HepG2 (cell line): ENCODE results near the gene TBC1D14.

Source experiments
- ZMAT3 ChIP-seq: sonication (generic); formaldehyde crosslinking; conservative IDR thresholded peaks from 2 replicates; pipeline ENCODE4 v1.7.0; 2021; ENCODE audit warnings: missing genetic modification reagents
- TF ChIP-seq, protein P1 (sequence below): sonication (generic); formaldehyde crosslinking; IDR thresholded peaks from 2 replicates; pipeline ENCODE4 v1.4.0; 2020; ENCODE audit warnings: missing genetic modification reagents
- TF ChIP-seq, protein P2 (sequence below): IDR thresholded peaks from 2 replicates; pipeline ENCODE4 v1.4.0; 2020; ENCODE audit warnings: mild to moderate bottlenecking, missing genetic modification reagents

DNA sequence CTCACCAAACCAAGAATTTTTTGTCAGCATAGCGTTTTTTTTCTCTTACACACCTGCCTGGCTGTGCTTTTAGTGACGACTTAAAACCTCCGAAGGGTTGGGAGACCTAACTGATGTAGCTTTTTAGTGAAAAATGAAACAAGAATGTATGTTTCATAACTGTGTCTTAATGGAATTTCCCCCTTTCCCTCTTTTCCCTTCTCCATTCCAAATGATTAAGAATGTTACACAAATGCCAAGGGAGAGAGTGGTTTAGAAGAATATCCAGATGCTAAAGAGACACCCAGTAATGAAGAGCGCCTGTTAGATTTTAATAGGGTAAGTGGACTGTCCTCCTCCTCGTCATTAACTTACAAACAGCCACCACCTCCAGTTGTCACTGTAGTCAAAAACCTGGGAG, 33.2 kb upstream of the TBC1D14 start:
- TF ChIP-seq, protein P1, sequence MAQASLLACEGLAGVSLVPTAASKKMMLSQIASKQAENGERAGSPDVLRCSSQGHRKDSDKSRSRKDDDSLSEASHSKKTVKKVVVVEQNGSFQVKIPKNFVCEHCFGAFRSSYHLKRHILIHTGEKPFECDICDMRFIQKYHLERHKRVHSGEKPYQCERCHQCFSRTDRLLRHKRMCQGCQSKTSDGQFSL: no peak
- TF ChIP-seq, protein P2, sequence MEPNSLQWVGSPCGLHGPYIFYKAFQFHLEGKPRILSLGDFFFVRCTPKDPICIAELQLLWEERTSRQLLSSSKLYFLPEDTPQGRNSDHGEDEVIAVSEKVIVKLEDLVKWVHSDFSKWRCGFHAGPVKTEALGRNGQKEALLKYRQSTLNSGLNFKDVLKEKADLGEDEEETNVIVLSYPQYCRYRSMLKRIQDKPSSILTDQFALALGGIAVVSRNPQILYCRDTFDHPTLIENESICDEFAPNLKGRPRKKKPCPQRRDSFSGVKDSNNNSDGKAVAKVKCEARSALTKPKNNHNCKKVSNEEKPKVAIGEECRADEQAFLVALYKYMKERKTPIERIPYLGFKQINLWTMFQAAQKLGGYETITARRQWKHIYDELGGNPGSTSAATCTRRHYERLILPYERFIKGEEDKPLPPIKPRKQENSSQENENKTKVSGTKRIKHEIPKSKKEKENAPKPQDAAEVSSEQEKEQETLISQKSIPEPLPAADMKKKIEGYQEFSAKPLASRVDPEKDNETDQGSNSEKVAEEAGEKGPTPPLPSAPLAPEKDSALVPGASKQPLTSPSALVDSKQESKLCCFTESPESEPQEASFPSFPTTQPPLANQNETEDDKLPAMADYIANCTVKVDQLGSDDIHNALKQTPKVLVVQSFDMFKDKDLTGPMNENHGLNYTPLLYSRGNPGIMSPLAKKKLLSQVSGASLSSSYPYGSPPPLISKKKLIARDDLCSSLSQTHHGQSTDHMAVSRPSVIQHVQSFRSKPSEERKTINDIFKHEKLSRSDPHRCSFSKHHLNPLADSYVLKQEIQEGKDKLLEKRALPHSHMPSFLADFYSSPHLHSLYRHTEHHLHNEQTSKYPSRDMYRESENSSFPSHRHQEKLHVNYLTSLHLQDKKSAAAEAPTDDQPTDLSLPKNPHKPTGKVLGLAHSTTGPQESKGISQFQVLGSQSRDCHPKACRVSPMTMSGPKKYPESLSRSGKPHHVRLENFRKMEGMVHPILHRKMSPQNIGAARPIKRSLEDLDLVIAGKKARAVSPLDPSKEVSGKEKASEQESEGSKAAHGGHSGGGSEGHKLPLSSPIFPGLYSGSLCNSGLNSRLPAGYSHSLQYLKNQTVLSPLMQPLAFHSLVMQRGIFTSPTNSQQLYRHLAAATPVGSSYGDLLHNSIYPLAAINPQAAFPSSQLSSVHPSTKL (CRISPR knock-in tag): no peak
- no peak for TF ChIP-seq ZMAT3 (CRISPR knock-in tag)
